Immature natural killer cell (primary cell): ENCODE measurements around the gene SHMT1. TPM values are rescaled to one million over a fixed set of nuclear protein-coding genes. Genes with fewer than 3 reads are reported as not detected.

Experiments used
- DNase-seq, 3 donors: peaks; one replicate each; pipeline ENCODE4 v3.0.0; 2022; ENCODE audit warnings: mixed read lengths in 1 of 3
- H3K27ac Mint-ChIP-seq, 6 donors: one replicate each; pipeline ENCODE4 v1.8.0; 2020; ENCODE audit warnings: mixed read lengths in 6 of 6, mild to moderate bottlenecking in 5 of 6, inconsistent platforms in 4 of 6, moderate library complexity in 3 of 6
- H3K27me3 Mint-ChIP-seq, 3 donors: one replicate each; pipeline ENCODE4 v1.8.0; 2020 to 2021; ENCODE audit warnings: low read depth in 3 of 3, mild to moderate bottlenecking in 3 of 3, mixed read lengths in 3 of 3, moderate library complexity in 3 of 3, inconsistent platforms in 1 of 3
- H3K36me3 Mint-ChIP-seq, 3 donors: one replicate each; pipeline ENCODE4 v1.8.0; 2020; ENCODE audit warnings: mixed read lengths in 3 of 3, inconsistent platforms in 2 of 3, mild to moderate bottlenecking in 2 of 3
- H3K4me1 Mint-ChIP-seq, 2 donors: one replicate each; pipeline ENCODE4 v1.8.0; 2020; ENCODE audit warnings: inconsistent platforms in 2 of 2, mild to moderate bottlenecking in 2 of 2, mixed read lengths in 2 of 2, moderate library complexity in 1 of 2
- H3K4me3 Mint-ChIP-seq, 5 donors: one replicate each; pipeline ENCODE4 v1.8.0; 2020; ENCODE audit warnings: mild to moderate bottlenecking in 5 of 5, mixed read lengths in 5 of 5, inconsistent platforms in 3 of 5, moderate library complexity in 3 of 5
- H3K9me3 Mint-ChIP-seq, 6 donors: one replicate each; pipeline ENCODE4 v1.8.0; 2020; ENCODE audit warnings: mild to moderate bottlenecking in 6 of 6, mixed read lengths in 6 of 6, inconsistent platforms in 4 of 6, moderate library complexity in 3 of 6
- polyA plus RNA-seq, 3 donors: library from polyadenylated mRNA; unstranded; fragments of 300-500 nt; fragmentation: Illumina TruSeq; gene quantifications; one replicate each; pipeline ENCODE4 v1.2.3, GENCODE V29; 2021

Gene SHMT1
- polyA plus RNA-seq, 3 donors from 2014 or later, result 16.0 to 38.8 (median 29.1) TPM

DNA sequence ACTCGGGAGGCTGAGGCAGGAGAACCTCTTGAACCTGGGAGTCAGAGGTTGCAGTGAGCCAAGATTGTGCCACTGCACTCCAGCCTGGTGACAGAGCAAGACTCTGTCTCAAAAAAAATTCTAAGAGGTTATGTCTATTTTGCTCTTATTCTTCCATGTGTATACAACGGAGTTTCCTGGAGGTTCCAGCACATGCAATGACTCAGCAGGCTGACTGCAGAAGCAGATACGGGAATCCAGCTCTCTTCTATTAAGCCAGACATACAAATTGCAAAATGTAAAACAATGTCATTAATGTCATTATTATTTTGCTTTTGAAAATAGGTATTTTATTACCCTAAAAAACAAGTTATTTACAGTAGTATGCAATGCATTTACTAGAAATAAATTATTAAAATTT lies 84.5 kb downstream of the SHMT1 start:
- H3K27me3 Mint-ChIP-seq, result peaks cover 0 to 2% (median 0%) of the 10 kb centered on the region in 3 donors
- H3K36me3 Mint-ChIP-seq, result peaks cover 5 to 22% (median 6%) of the 10 kb centered on the region in 3 donors

More for the DNA sequence above, 84.5 kb downstream of the SHMT1 start:
- no peak for DNase-seq
- H3K27ac Mint-ChIP-seq, result no peak overlapping the region
- no peaks in the 10 kb centered on the region for H3K9me3 Mint-ChIP-seq
- no peak overlapping the region for H3K4me3 Mint-ChIP-seq
- H3K4me1 Mint-ChIP-seq, result no peaks in the 10 kb centered on the region

Other genes starting within 250 kb of the SHMT1 start
- 100 to 1,000 TPM in 2 of 3 donors, 10 to 100 TPM in 1; 86.4 to 130 (median 102) TPM for gene ALKBH5, start 179.7 kb downstream of the SHMT1 start, polyA plus RNA-seq
- gene LLGL1, start 137.9 kb downstream of the SHMT1 start, polyA plus RNA-seq, result 1 to 10 TPM in 2 of 3 donors, not detected in 1; 2.0 to 3.1 TPM
- 100 to 1,000 TPM in 1 of 3 donors, 10 to 100 TPM in 2; 77.7 to 164 (median 83.7) TPM for gene FLII, start 104.8 kb downstream of the SHMT1 start, polyA plus RNA-seq
- gene MIEF2, start 102.9 kb downstream of the SHMT1 start, polyA plus RNA-seq, result 10 to 100 TPM; 14.9 to 20.1 (median 17.4) TPM
- 10 to 100 TPM in 2 of 3 donors, 1 to 10 TPM in 1; 4.8 to 32.7 (median 15.2) TPM for gene TOP3A, start 48.6 kb downstream of the SHMT1 start, polyA plus RNA-seq
- 1 to 10 TPM in 2 of 3 donors, under 1 TPM in 1; 0.02 to 3.6 (median 1.5) TPM for gene SMCR8, start 48.3 kb downstream of the SHMT1 start, polyA plus RNA-seq
- not detected for gene EVPLL, start 14.2 kb upstream of the SHMT1 start, polyA plus RNA-seq
- gene LGALS9C, start 113.2 kb upstream of the SHMT1 start, polyA plus RNA-seq, result 10 to 100 TPM; 15.0 to 23.7 (median 17.0) TPM